ENCODE results near the gene COX5B.
"Not testable (repeated sequence)": the region's sequence is repeated elsewhere in the genome, so short reads cannot be mapped to it uniquely, and the experiment has no call there.

COX5B gene

GRCh38 chr2:97654791-97655190 lies 8.9 kb downstream of the COX5B start:
- no peak for DNase-seq

- DNase-seq = no peak
Observed at GRCh38 chr2:97656129-97656755, 10.4 kb downstream of the COX5B start.

- no peak for DNase-seq
Observed at GRCh38 chr2:97656905-97657587, 11.2 kb downstream of the COX5B start.

- no peak for DNase-seq
Observed at GRCh38 chr2:97657986-97658690, 12.3 kb downstream of the COX5B start.

- DNase-seq = no peak
Observed at GRCh38 chr2:97658691-97659157, 12.9 kb downstream of the COX5B start.

- no peak for DNase-seq
Observed at GRCh38 chr2:97659256-97660043, 13.6 kb downstream of the COX5B start.

GRCh38 chr2:97660044-97660774 lies 14.3 kb downstream of the COX5B start:
- no peak for DNase-seq

- DNase-seq = no peak
Observed at GRCh38 chr2:97660775-97661389, 15.0 kb downstream of the COX5B start.

GRCh38 chr2:97661927-97662326 lies 16.1 kb downstream of the COX5B start:
- DNase-seq = no peak

- DNase-seq = no peak
Observed at GRCh38 chr2:97662386-97662894, 16.6 kb downstream of the COX5B start.

GRCh38 chr2:97662895-97663625 lies 17.2 kb downstream of the COX5B start:
- peak; percentile 95 for DNase-seq

- no peak for DNase-seq
Observed at GRCh38 chr2:97663626-97663961, 17.7 kb downstream of the COX5B start.

- peak; percentile 99 for DNase-seq
Observed at GRCh38 chr2:97663962-97664635, 18.2 kb downstream of the COX5B start, which contains the start of gene ACTR1B. Gene ACTR1B, minus strand, starts transcription at chr2:97664044. Its CDS starts 154 bp downstream, at chr2:97663890.

- no peak for DNase-seq
Observed at GRCh38 chr2:97664636-97664970, 18.7 kb downstream of the COX5B start.

GRCh38 chr2:97669448-97669847 lies 23.6 kb downstream of the COX5B start, which contains the start of gene C2orf92:
Gene C2orf92, plus strand, starts transcription at chr2:97669713. Its CDS starts 76 bp downstream, at chr2:97669789.
- DNase-seq = no peak

GRCh38 chr2:97670471-97670870 lies 24.6 kb downstream of the COX5B start:
- no peak for DNase-seq

GRCh38 chr2:97671526-97671925 lies 25.7 kb downstream of the COX5B start:
- DNase-seq = no peak

- not testable (repeated sequence) for DNase-seq
Observed at GRCh38 chr2:97672606-97673140, 26.8 kb downstream of the COX5B start.

- no peak for DNase-seq
Observed at GRCh38 chr2:97673182-97673914, 27.5 kb downstream of the COX5B start.
